GM18861 (cell line): Measurements from ENCODE around the gene ACTN4.

Experiments
- ATAC-seq: cut with Tn5 transposase; IDR thresholded peaks from one replicate; pipeline ENCODE4 v1.9.1; 2021; ENCODE audit not compliant: unreplicated experiment

The ACTN4 gene

DNA sequence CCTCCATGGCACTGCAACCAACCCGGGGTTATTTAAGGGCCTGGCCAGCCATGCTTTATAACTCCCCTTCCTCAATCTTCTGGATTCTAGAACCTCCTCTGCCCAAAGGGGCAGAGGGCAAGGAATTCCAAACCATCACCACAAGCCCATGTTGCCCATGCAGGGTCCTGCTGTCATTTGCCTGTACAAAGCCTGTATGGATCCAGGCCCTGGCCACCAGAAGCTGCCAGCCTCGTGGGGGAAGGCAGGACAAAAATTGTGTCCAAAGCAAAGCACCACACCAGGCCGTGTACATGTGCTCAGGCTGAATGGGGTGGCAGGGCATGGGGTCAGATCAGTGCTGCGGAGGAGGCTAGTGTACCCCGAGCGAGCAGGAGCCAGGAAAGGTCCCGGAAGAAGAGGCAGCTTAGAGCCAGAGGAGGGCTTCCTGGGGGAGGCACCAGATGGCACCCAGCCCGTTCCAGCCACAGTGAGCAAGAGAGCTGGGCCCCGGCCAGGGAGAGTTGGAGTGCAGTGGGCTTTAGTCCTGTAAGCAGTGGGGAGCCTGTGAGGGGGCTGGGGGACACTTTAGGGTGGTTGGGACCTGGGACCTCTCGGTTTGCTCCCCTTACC is 61.1 kb downstream of the ACTN4 start:
- ATAC-seq, result no peak

- no peak for ATAC-seq
Measured at GRCh38 chr19:38709119-38709518, 61.7 kb downstream of the ACTN4 start.

DNA sequence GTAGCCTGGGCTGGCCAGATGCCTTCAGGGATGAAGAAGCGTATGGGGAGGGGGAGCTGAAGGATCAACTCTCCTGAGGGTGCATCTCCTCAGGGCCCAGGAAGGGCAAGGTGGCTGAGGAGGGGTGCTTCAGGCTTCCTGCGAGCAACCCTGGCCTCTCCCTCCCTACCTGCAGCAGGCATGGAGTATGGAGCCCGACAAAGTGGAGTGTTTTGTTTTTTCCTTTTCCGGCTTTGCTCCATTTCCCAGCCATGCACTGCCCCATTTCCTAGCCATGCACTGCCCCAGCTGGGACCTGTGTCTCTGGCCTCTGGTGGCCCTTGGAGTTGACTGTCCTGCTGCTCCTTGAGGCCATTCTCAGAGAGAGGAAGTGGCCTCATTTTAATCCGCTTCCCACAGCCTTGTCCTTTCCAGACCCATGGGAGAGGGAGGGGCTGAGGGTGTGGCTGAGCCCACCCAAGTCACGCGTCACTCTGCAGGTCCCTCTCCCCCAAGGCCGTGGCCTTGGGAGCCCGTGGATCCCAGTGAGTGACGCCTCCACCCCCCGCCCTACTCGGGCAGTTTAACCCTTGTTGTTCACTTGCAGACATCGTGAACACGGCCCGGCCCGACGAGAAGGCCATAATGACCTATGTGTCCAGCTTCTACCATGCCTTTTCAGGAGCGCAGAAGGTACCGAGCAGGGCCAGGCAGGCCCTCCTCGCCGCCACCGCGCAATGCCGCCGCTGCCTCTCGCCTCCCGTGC is 62.4 kb downstream of the ACTN4 start:
- ATAC-seq, result no peak

- ATAC-seq, result no peak
Measured at GRCh38 chr19:38710416-38710702, 62.9 kb downstream of the ACTN4 start.

- ATAC-seq, result no peak
Measured at GRCh38 chr19:38710928-38711725, 63.7 kb downstream of the ACTN4 start.

GRCh38 chr19:38711726-38712153 is 64.3 kb downstream of the ACTN4 start:
- ATAC-seq, result no peak

- ATAC-seq, result no peak
Measured at GRCh38 chr19:38712161-38712748, 64.8 kb downstream of the ACTN4 start.

DNA sequence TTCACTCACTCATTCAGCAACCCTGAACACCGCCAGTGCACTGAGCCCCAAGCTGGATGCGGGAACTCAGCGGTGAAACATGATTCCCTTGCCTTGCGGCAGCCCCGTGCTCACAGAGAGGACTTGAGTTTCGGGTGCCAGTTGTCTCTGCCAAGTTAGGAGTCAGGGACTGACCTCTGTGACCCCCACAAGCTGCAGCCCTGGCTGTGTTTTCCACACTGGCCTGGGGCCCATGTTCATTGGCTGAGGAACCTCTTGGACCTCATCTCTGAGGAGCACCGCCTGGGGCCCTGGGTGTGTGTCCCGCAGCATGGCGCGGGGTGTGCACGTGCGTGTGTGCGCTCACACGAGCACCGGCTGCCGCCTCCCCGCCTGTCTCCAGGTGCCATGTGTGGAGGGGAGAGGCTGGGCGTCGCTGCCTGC is 65.8 kb downstream of the ACTN4 start:
- ATAC-seq, result no peak

- no peak for ATAC-seq
Measured at GRCh38 chr19:38713865-38714264, 66.4 kb downstream of the ACTN4 start.

DNA sequence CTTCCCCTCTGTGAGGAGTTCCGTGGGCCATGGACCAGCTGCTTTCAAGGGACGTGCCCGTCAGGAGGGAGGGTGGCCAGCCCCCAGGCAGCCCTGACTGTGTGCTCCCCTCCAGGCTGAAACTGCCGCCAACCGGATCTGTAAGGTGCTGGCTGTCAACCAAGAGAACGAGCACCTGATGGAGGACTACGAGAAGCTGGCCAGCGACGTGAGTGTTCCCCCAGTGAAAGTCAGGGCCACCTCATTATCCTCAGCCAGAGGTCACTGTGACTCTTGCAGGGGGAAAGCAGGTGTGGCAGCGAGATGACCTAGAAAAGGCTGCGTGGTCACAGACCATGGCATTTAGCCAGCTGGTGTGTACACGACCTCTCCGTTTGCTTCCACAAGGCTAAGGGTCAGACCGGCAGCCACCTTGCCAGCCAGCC is 66.9 kb downstream of the ACTN4 start:
- ATAC-seq, result no peak

DNA sequence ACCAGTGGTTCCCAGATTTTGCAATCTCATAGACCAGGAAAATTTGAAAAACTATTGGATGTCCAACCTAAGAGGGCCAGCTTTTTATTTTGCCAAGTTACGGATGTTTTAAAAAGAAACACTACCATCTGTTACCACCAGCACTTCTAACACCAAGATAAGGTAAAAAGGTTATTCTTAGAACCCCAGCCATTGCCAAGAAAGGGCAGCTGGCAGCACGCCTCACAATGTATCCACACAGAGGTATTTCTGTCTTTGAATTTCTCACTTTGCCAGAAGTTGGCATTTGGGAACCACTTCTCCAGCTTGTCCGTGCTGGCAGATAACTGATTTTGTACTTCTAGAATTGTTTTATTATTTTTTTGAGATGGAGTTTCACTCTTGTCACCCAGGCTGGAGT is 68.1 kb downstream of the ACTN4 start:
- no peak for ATAC-seq

DNA sequence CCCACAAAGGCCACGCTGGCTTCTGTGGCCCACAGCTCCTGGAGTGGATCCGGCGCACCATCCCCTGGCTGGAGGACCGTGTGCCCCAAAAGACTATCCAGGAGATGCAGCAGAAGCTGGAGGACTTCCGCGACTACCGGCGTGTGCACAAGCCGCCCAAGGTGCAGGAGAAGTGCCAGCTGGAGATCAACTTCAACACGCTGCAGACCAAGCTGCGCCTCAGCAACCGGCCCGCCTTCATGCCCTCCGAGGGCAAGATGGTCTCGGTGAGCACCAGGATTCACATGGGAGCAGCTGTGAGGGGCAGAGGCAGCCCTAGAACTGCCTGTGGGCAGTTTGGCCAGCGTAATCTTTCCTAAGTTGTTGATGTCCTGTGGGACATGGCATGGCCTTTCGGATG is 69.6 kb downstream of the ACTN4 start:
- no peak for ATAC-seq

DNA sequence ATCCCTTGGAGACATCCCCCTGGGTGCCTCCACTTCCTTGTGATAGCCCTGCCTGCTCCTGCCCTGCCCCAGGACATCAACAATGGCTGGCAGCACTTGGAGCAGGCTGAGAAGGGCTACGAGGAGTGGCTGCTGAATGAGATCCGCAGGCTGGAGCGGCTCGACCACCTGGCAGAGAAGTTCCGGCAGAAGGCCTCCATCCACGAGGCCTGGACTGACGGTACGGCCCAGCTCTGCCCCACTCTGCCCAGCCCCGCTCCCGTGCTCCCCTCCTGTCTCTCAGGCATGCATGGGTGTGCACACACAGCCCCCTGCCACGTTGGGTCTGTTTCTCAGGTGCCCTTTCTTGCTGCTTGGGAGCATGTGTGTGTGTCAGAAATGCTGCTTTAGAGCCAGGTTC is 70.4 kb downstream of the ACTN4 start:
- no peak for ATAC-seq

DNA sequence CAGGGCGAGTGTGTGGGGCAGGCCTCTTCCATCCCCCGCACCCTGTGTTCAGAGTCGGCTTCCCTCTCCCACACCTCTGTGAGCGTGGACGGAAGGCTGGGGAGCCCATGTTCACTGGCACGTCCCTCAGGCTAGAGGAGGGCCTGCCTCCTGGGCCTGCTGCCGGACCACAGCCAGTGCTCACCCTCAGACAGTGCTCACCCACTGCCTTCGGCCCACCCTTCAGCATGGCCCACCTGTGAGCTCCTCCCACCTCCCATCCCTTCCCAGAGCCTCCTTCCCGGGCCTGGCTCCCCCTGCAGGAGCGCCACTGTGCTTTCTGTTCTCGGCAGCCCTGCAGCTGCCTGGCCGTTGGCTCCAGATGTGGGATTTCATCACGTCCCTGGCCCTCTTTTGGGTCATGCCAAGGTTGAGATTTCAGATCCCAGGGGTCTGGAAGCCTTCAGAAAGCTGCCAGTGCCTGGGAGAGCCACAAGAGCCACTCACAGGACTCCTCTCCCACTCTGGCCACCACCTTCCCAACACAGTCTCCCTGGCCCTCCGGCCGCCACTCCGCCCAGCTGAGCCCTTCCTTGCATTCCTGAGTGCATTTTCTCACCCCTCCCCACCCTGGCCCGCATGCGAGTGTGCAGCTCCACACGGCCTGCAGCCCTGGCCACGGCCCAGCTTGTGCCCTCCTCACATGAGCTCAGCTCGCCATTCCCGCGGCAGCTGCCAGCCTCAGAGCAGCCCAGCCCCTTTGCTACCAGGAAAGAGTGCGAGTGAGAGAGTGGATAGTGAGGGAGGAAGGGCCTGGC is 71.5 kb downstream of the ACTN4 start:
- ATAC-seq, result no peak

GRCh38 chr19:38719761-38720558 is 72.5 kb downstream of the ACTN4 start:
- no peak for ATAC-seq

DNA sequence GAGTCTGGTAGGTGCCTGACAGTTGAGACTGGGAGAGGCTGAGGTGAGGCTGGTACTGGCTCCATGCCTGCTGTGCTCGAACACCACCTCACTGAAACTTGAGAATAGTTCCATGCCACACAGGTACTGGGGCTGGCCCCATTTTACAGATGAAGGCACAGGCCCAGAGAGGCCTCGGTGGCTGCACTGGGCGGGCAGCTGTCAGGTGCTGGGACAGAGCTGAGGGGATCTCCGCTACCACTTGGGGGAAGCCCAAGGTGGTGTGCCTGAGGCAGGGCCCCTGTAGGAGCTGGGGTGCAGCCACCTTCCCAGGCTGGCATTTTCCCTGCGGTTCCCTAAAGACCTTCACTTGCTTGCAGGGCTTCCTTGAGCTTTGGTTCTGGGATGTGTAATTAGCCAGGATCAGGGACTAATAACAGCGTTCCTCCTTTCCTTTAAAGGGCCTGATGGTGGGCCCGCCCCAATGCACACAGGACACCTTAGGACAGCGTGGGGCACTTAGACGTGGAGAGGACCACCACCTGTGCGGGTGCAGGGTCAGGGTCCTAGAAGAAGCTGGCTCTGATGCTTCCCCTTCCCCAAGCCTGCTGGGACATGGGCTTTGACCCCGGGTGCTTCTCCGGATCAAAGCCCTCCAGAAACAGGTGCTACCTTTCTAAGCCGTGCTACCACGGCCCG is 73.2 kb downstream of the ACTN4 start:
- ATAC-seq, result no peak

DNA sequence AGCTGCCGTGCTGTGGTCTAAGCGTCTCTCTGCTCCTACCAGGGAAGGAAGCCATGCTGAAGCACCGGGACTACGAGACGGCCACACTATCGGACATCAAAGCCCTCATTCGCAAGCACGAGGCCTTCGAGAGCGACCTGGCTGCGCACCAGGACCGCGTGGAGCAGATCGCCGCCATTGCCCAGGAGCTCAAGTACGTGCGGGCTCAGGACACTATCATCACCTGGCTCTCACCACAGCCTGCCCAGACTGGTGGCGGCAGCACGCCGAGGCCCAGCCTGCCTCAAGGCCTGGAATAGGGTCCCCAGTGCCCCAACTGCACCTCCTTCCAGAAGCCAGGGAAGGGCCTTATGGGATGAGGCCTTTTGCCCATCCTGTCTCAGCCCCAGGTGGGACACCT is 74.0 kb downstream of the ACTN4 start:
- no peak for ATAC-seq

GRCh38 chr19:38721979-38722773 is 74.7 kb downstream of the ACTN4 start:
- ATAC-seq, result no peak
